HepG2 (cell line): Measurements from ENCODE around the gene GATA5. TPM values are rescaled to one million over a fixed set of nuclear protein-coding genes. Genes with fewer than 3 reads are reported as not detected.

ENCODE experiments used
- AGO1 ChIP-seq: fragments of 200-400 bp; formaldehyde crosslinking; IDR thresholded peaks from 2 replicates; pipeline ENCODE4 v1.6.1; 2017; ENCODE audit warnings: mild to moderate bottlenecking, low read depth, low read length, moderate library complexity; ENCODE audit not compliant: poor library complexity, severe bottlenecking
- CENPT ChIP-seq: sonication (generic); formaldehyde crosslinking; IDR thresholded peaks from 2 replicates; pipeline ENCODE4 v1.8.0; 2022; ENCODE audit warnings: low read depth, mild to moderate bottlenecking, moderate library complexity, missing genetic modification reagents
- FOXK2 ChIP-seq: fragments of 450-650 bp; IDR thresholded peaks from 2 replicates; pipeline ENCODE4 v1.6.1; 2016
- HNF1B ChIP-seq: sonication (generic); formaldehyde crosslinking; IDR thresholded peaks from 2 replicates; pipeline ENCODE4 v1.5.1; 2020; ENCODE audit warnings: mild to moderate bottlenecking, moderate library complexity, missing genetic modification reagents
- NRL ChIP-seq: sonication (generic); formaldehyde crosslinking; IDR thresholded peaks from 2 replicates; pipeline ENCODE4 v1.5.0; 2020; ENCODE audit warnings: missing genetic modification reagents, mild to moderate bottlenecking, moderate library complexity, borderline replicate concordance
- PCBP1 ChIP-seq: fragments of 200-400 bp; formaldehyde crosslinking; IDR thresholded peaks from 2 replicates; pipeline ENCODE4 v1.6.1; 2017; ENCODE audit warnings: mild to moderate bottlenecking, low read depth, low read length, borderline replicate concordance
- SRSF4 ChIP-seq: fragments of 200-400 bp; formaldehyde crosslinking; IDR thresholded peaks from one replicate; pipeline ENCODE4 v1.6.1; 2018; ENCODE audit warnings: mild to moderate bottlenecking, low read depth, low read length, moderate library complexity; ENCODE audit not compliant: poor library complexity, severe bottlenecking
- THAP8 ChIP-seq: sonication (generic); formaldehyde crosslinking; IDR thresholded peaks from 2 replicates; pipeline ENCODE4 v1.5.1; 2020; ENCODE audit warnings: missing genetic modification reagents, mild to moderate bottlenecking, borderline replicate concordance
- XRCC5 ChIP-seq: fragments of 200-400 bp; formaldehyde crosslinking; optimal IDR thresholded peaks from 2 replicates; pipeline ENCODE3; 2017; ENCODE audit warnings: mild to moderate bottlenecking, low read length
- ZNF225 ChIP-seq: sonication (generic); formaldehyde crosslinking; IDR thresholded peaks from 2 replicates; pipeline ENCODE4 v1.4.0; 2020; ENCODE audit warnings: mild to moderate bottlenecking, missing genetic modification reagents
- ZNF350 ChIP-seq: sonication (generic); formaldehyde crosslinking; IDR thresholded peaks from 2 replicates; pipeline ENCODE4 v1.4.0; 2020; ENCODE audit warnings: mild to moderate bottlenecking, low read depth, missing genetic modification reagents, borderline replicate concordance
- ZNF724P ChIP-seq: sonication (generic); formaldehyde crosslinking; IDR thresholded peaks from 2 replicates; pipeline ENCODE4 v1.8.0; 2022; ENCODE audit warnings: missing genetic modification reagents, borderline replicate concordance
- ZNF883 ChIP-seq: sonication (generic); formaldehyde crosslinking; IDR thresholded peaks from 2 replicates; pipeline ENCODE4 v1.5.1; 2020; ENCODE audit warnings: mild to moderate bottlenecking, missing genetic modification reagents; ENCODE audit errors: not compliant biosample characterization
- polyA plus RNA-seq, 8 experiments: library from polyadenylated mRNA; depleted of rRNA in 3 of 8; stranded (reverse) in 7 of 8; unstranded in 1 of 8; fragments of >200 nt; fragmentation: Illumina TruSeq in 4 of 8; extraction: Trizol in 4 of 8; gene quantifications; 2 replicates each; pipeline versions ENCODE4 v1.2.1 to v1.2.3, GENCODE V29; 2011 to 2016; ENCODE audit warnings: low read depth in 4 of 8, missing spikeins in 1 of 8, mixed read lengths in 1 of 8; ENCODE audit not compliant: insufficient read depth in 1 of 8
- total RNA-seq, 5 experiments: library from RNA; depleted of rRNA; stranded (reverse); fragments of >200 nt; fragmentation: Illumina TruSeq; extraction: Trizol; gene quantifications; 2 replicates each; pipeline ENCODE4 v1.2.3, GENCODE V29; 2016; ENCODE audit warnings: low read depth in 1 of 5

Gene GATA5
- total and polyA plus RNA-seq, 2 of the 13 experiments (the other 11 are each of a cell fraction or from before 2014, with no cell fraction given), result 0.12 to 0.20 TPM

- TF ChIP-seq XRCC5 (peak; percentile 94), ZNF724P (peak; percentile 23; the same call in 1 of the 2 replicates), PCBP1 (0 out of 2 replicates have a peak, but pooled peaks have one; percentile 73), ZNF883 (peak; percentile 47), THAP8 (no peak), CENPT (CRISPR knock-in tag) (0 out of 2 replicates have a peak, but pooled peaks have one; percentile 29), AGO1 (peak; percentile 83), ZNF225 (CRISPR knock-in tag) (peak; percentile 35; the same call in 1 of the 2 replicates), FOXK2 (no peak), ZNF350 (CRISPR knock-in tag) (peak; percentile 69), NRL (peak; percentile 58), HNF1B (CRISPR knock-in tag) (peak; percentile 58; the same call in 1 of the 2 replicates), SRSF4 (no peak)
- TF ChIP-seq, all 625 proteins: peak for 101
These were observed 24.6 kb upstream of the GATA5 start (continued) for GRCh38 chr20:62500237-62500864.
